ENCODE data around the gene GALE. TPM values are rescaled to one million over a fixed set of nuclear protein-coding genes. Genes with fewer than 3 reads are reported as not detected.

Gene GALE
- total and polyA plus RNA-seq, 2 of the 4 experiments (the other 2 are of a cell fraction): 31.7 to 39.9 TPM

GRCh38 chr1:23825076-23825761 lies 24.7 kb upstream of the GALE start, which contains the start of gene HMGCL (continued):
- TF ChIP-seq ELK1 (IDR thresholded peaks at IDR 0.05; ENCODE audit: borderline replicate concordance, low read depth, low read length) (no peak), RCOR1 (IDR thresholded peaks at IDR 0.05; ENCODE audit: insufficient replicate concordance, low read length) (no peak), SMC3 (IDR thresholded peaks at IDR 0.05; ENCODE audit: low read depth, low read length) (no peak)

- in situ Hi-C loops (cut with MboI; ENCODE audit: low sequenced_read_pairs): no loop called here
- DNase-seq (no peak), ATAC-seq (ENCODE audit: low read depth) (no peak; the same call in 1 of the 2 replicates)
- no peaks in the 10 kb centered on the region for H3K36me3 ChIP-seq (ENCODE audit: control insufficient read depth, insufficient read depth, low read length)
- peak overlapping the region; percentile 31 for H2AK5ac ChIP-seq (ENCODE audit: low read depth, low read length)
- H3K4me2 ChIP-seq (ENCODE audit: low read depth, low read length): peak overlapping the region; percentile 89
- no peaks in the 10 kb centered on the region for H3K9me3 ChIP-seq (ENCODE audit: control insufficient read depth, insufficient read depth, low read length)
- H3K27me3 ChIP-seq (ENCODE audit: control insufficient read depth, insufficient read depth, low read length): no peaks in the 10 kb centered on the region
- dilution Hi-C loops (cut with HindIII; ENCODE audit: low sequenced_read_pairs, unreplicated experiment): no loop called here
- peak overlapping the region; percentile 99 for H3K27ac ChIP-seq (ENCODE audit: insufficient read depth, low read length)
- peak overlapping the region; percentile 45; the same call in 1 of the 3 replicates for H2BK15ac ChIP-seq (ENCODE audit: low read depth, low read length)
- H4K5ac ChIP-seq (ENCODE audit: low read depth, low read length): peak overlapping the region; percentile 99
- H3K18ac ChIP-seq (ENCODE audit: low read depth, low read length): peak overlapping the region; percentile 90
- H3K14ac ChIP-seq (replicated peaks; ENCODE audit: low read depth, low read length): peak overlapping the region; percentile 98
- H2AK9ac ChIP-seq (replicated peaks; ENCODE audit: low read depth, low read length, poor library complexity): peak overlapping the region; percentile 97
- H3K4me3 ChIP-seq (ENCODE audit: insufficient read depth, low read depth, low read length): peak overlapping the region; percentile 99
- H3K23ac ChIP-seq (ENCODE audit: low read depth, low read length): peak overlapping the region; percentile 6; the same call in 1 of the 2 replicates
- ChIA-PET CTCF (no interaction called here), POLR2A (ENCODE audit: unreplicated experiment) (interaction anchor here (0.5 to 0.6 kb wide), 2 partner anchors 22 to 35 kb away, joined by 3 read pairs; no protein-coding TSS in a partner anchor)
- H2BK5ac ChIP-seq (ENCODE audit: low read depth, low read length, poor library complexity, severe bottlenecking): peak overlapping the region; percentile 91
- peaks cover 14 to 17% of the 10 kb centered on the region in 2 experiments for H3K79me1 ChIP-seq (ENCODE audit: low read depth in 1 of 2, low read length in 2 of 2)
- peaks cover 3% of the 10 kb centered on the region for H3K4me1 ChIP-seq (ENCODE audit: control insufficient read depth, insufficient read depth, low read length)
- H2BK120ac ChIP-seq (ENCODE audit: low read depth, low read length): peak overlapping the region; percentile 36
- peak overlapping the region; percentile 57 for H3K4ac ChIP-seq (ENCODE audit: low read depth, low read length)
- peak overlapping the region; percentile 68 for H4K91ac ChIP-seq (ENCODE audit: insufficient read depth, low read depth, low read length)
- no peak overlapping the region for H2BK20ac ChIP-seq (ENCODE audit: low read depth, low read length)
- H2AFZ ChIP-seq (replicated peaks; ENCODE audit: low read length, poor library complexity): peak overlapping the region; percentile 96
- no peaks in the 10 kb centered on the region for H4K20me1 ChIP-seq (ENCODE audit: insufficient read depth, low read length)
- peak overlapping the region; percentile 99 for H3K9ac ChIP-seq (ENCODE audit: low read depth, low read length)
- peaks cover 4% of the 10 kb centered on the region for H3K9me1 ChIP-seq (ENCODE audit: insufficient read depth, low read length)
- peak overlapping the region; percentile 80 for H3K56ac ChIP-seq (ENCODE audit: extremely low read depth, insufficient read depth, low read length)
- peak overlapping the region; percentile 96 to 100 for H4K8ac ChIP-seq (ENCODE audit: low read depth in 2 of 2, low read length in 2 of 2)
- no CpG with 5 or more reads among the region's 8 CpGs for WGBS, 2 experiments (ENCODE audit: extremely low coverage in 2 of 2, insufficient read length in 1 of 2)
- BruUV-seq (replicated peaks): no TSS peak
- intact Hi-C loops (cut with micrococcal nuclease): no loop called here
- TF ChIP-seq RCOR1 (IDR thresholded peaks at IDR 0.05; ENCODE audit: insufficient replicate concordance, low read length) (no peak), USF2 (IDR thresholded peaks at IDR 0.05; ENCODE audit: low read depth, low read length) (no peak), RAD21 (IDR thresholded peaks at IDR 0.05; ENCODE audit: low read length) (no peak), MAZ (IDR thresholded peaks at IDR 0.05; ENCODE audit: borderline replicate concordance, low read depth, low read length) (no peak), MXI1 (IDR thresholded peaks at IDR 0.05; ENCODE audit: borderline replicate concordance, low read depth, low read length) (no peak), FOS (IDR thresholded peaks at IDR 0.05; ENCODE audit: low read depth, low read length) (no peak), SMC3 (IDR thresholded peaks at IDR 0.05; ENCODE audit: low read depth, low read length) (no peak), NFE2L2 (IDR thresholded peaks at IDR 0.05; ENCODE audit: low read depth, low read length) (no peak), BHLHE40 (IDR thresholded peaks at IDR 0.05; ENCODE audit: low read depth, low read length) (no peak), CEBPB (IDR thresholded peaks at IDR 0.05; ENCODE audit: low read depth, low read length) (no peak), RFX5 (IDR thresholded peaks at IDR 0.05; ENCODE audit: low read depth, low read length) (no peak), MAFK (IDR thresholded peaks at IDR 0.05; ENCODE audit: low read depth, low read length) (no peak), CHD1 (IDR thresholded peaks at IDR 0.05; ENCODE audit: low read depth, low read length) (no peak)
Observed at GRCh38 chr1:23824711-23825075, 24.1 kb upstream of the GALE start.

Data from IMR-90 (cell line).